Transverse colon (tissue), 3 donors: ENCODE results near the gene S100A7.

Experiments used
- CTCF ChIP-seq, 5 experiments: fragments of 200-600 bp in 3 of 5; fragments of 450-650 bp in 2 of 5; sonication (generic) in 3 of 5; IDR thresholded peaks; 1 replicate in 2 of 5; 2 replicates in 3 of 5; pipeline ENCODE4 v1.5.1; 2016 to 2017; ENCODE audit warnings: antibody characterized with exemption in 5 of 5, inconsistent platforms in 3 of 5, mild to moderate bottlenecking in 2 of 5, moderate library complexity in 1 of 5
- EP300 ChIP-seq: sonication (generic); formaldehyde crosslinking; IDR thresholded peaks from one replicate; pipeline ENCODE4 v1.6.1; 2017; ENCODE audit warnings: antibody characterized with exemption, low read depth
- POLR2A ChIP-seq: fragments of 450-650 bp; IDR thresholded peaks from one replicate; pipeline ENCODE4 v1.6.1; 2016; ENCODE audit warnings: antibody characterized with exemption, mild to moderate bottlenecking, moderate library complexity

GRCh38 chr1:153417136-153417888 is 43.1 kb downstream of the S100A7 start:
- TF ChIP-seq CTCF (IDR thresholded peaks at IDR 0.05) (no peak), POLR2A (no peak), EP300 (no peak)
